Activated CD8-positive, alpha-beta T cell treated with anti-CD3 and anti-CD28 coated beads for 36 hours (primary cell): ENCODE results near the gene GLOD5. TPM values are rescaled to one million over a fixed set of nuclear protein-coding genes. Genes with fewer than 3 reads are reported as not detected.

Experiments used
- ATAC-seq: fragments of 200-7000 bp; cut with Tn5 transposase; one replicate; pipeline ENCODE4 v1.10.0; 2021; ENCODE audit warnings: mild to moderate bottlenecking, moderate library complexity
- CTCF ChIA-PET: fragments of 350-600 bp; sonication (Branson Sonifier 250); formaldehyde crosslinking; loops from one replicate; lab custom pipeline; 2021; ENCODE audit warnings: antibody characterized with exemption; lab: Charles Lee
- POLR2A ChIA-PET: fragments of 350-600 bp; sonication (Branson Sonifier 250); formaldehyde crosslinking; loops from one replicate; lab custom pipeline; 2021; ENCODE audit warnings: antibody characterized with exemption; lab: Charles Lee
- DNase-seq: peaks from one replicate; pipeline ENCODE4 v3.0.0-alpha.2; 2020
- H3K27ac Mint-ChIP-seq: one replicate; pipeline ENCODE4 v1.8.0; 2021; ENCODE audit warnings: mild to moderate bottlenecking, mixed read lengths
- H3K27me3 Mint-ChIP-seq: one replicate; pipeline ENCODE4 v1.8.0; 2021; ENCODE audit warnings: mixed read lengths
- H3K36me3 Mint-ChIP-seq: one replicate; pipeline ENCODE4 v1.8.0; 2021; ENCODE audit warnings: low read depth, mixed read lengths
- H3K4me1 Mint-ChIP-seq: one replicate; pipeline ENCODE4 v1.8.0; 2021; ENCODE audit warnings: low read depth, mixed read lengths
- H3K4me3 Mint-ChIP-seq: one replicate; pipeline ENCODE4 v1.8.0; 2021; ENCODE audit warnings: mild to moderate bottlenecking, moderate library complexity, mixed read lengths
- H3K9me3 Mint-ChIP-seq: one replicate; pipeline ENCODE4 v1.8.0; 2021; ENCODE audit warnings: mixed read lengths
- intact Hi-C: fragments of 100-400 bp; cut with micrococcal nuclease; formaldehyde crosslinking; loops from one replicate; pipeline ENCODE4 v1.10.0; 2022
- total RNA-seq, 2 experiments: library from RNA; stranded (reverse); gene quantifications; one replicate each; pipeline ENCODE4 v1.2.3, GENCODE V29; 2021
- TF ChIP-seq, protein P1 (sequence below): fragments of 200-600 bp; IDR thresholded peaks from one replicate; pipeline ENCODE4 v1.8.0; 2022; ENCODE audit warnings: antibody characterized with exemption, mild to moderate bottlenecking

GLOD5 gene
- total RNA-seq, 2 experiments from 2014 or later = not detected

- ATAC-seq = no peak
These were observed 8.7 kb downstream of the GLOD5 start for GRCh38 chrX:48770296-48770695.

DNA sequence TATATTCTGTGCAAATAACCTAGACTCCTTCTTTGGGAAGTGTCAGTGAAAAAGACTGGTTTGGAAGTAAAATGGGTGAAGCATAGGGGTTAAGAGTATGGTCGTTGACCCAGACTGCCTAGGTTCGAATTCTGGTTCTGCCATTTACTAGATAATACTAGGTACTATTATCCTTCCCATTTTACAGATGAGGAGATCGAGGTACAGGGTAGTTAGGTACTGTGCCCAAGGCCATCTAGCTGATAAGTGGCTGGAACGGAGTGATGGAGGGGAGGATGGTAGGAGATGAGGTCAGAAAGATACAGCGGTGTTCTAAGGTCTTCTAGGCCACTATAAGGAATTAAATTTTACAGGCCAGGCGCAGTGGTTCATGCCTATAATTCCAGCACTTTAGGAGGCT lies 11.1 kb downstream of the GLOD5 start:
- no peak for ATAC-seq
- Mint-ChIP-seq H3K27me3 (no peaks in the 10 kb centered on the region), H3K4me1 (no peaks in the 10 kb centered on the region), H3K36me3 (no peaks in the 10 kb centered on the region), H3K4me3 (no peak overlapping the region), H3K27ac (no peak overlapping the region), H3K9me3 (no peaks in the 10 kb centered on the region)
- TF ChIP-seq, protein P1, sequence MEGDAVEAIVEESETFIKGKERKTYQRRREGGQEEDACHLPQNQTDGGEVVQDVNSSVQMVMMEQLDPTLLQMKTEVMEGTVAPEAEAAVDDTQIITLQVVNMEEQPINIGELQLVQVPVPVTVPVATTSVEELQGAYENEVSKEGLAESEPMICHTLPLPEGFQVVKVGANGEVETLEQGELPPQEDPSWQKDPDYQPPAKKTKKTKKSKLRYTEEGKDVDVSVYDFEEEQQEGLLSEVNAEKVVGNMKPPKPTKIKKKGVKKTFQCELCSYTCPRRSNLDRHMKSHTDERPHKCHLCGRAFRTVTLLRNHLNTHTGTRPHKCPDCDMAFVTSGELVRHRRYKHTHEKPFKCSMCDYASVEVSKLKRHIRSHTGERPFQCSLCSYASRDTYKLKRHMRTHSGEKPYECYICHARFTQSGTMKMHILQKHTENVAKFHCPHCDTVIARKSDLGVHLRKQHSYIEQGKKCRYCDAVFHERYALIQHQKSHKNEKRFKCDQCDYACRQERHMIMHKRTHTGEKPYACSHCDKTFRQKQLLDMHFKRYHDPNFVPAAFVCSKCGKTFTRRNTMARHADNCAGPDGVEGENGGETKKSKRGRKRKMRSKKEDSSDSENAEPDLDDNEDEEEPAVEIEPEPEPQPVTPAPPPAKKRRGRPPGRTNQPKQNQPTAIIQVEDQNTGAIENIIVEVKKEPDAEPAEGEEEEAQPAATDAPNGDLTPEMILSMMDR = no peak
- DNase-seq = no peak
- ChIA-PET POLR2A (no interaction called here), CTCF (no interaction called here)
- intact Hi-C loops = no loop called here

More at GRCh38 chrX:48770296-48770695, 8.7 kb downstream of the GLOD5 start:
- DNase-seq = no peak
- Mint-ChIP-seq H3K9me3 (no peaks in the 10 kb centered on the region), H3K36me3 (no peaks in the 10 kb centered on the region), H3K27ac (no peak overlapping the region), H3K4me1 (no peaks in the 10 kb centered on the region), H3K27me3 (no peaks in the 10 kb centered on the region), H3K4me3 (no peak overlapping the region)
- POLR2A ChIA-PET = no interaction called here
- CTCF ChIA-PET = no interaction called here
- TF ChIP-seq, protein P1 = no peak
- intact Hi-C loops = no loop called here

- Mint-ChIP-seq H3K27ac (no peak overlapping the region), H3K36me3 (no peaks in the 10 kb centered on the region), H3K4me3 (no peak overlapping the region), H3K4me1 (no peaks in the 10 kb centered on the region), H3K9me3 (no peaks in the 10 kb centered on the region), H3K27me3 (no peaks in the 10 kb centered on the region)
- intact Hi-C loops = no loop called here
- POLR2A ChIA-PET = interaction anchor here (0.6 kb wide), 1 partner anchor 118 kb away, joined by 3 read pairs; no protein-coding TSS in a partner anchor
- CTCF ChIA-PET = interaction anchor here (1.7 kb wide), 1 partner anchor 129 kb away, joined by 4 read pairs; no protein-coding TSS in a partner anchor
- DNase-seq (no peak), ATAC-seq (no peak)
- TF ChIP-seq, protein P1 = no peak
These were observed 15.4 kb downstream of the GLOD5 start for GRCh38 chrX:48776818-48777439.

DNA sequence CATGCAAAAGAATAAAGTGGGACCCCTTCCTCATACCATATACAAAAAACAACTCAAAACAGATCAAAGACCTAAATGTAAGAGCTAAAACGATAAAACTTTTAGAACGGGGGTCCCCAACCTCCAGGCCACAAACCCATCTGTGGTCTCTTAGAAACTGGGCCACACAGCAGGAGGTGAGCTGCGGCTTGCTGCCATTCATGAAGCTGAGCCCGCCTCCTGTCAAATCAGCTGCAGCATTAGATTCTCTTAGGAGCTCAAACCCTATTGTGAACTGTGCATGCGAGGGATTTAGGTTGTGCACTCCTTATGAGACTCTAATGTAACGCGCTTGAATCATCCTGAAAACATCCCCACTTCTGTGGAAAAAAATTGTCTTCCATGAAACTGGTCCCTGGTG lies 17.9 kb downstream of the GLOD5 start:
- DNase-seq (no peak), ATAC-seq (no peak)
- ChIA-PET CTCF (no interaction called here), POLR2A (no interaction called here)
- Mint-ChIP-seq H3K36me3 (no peaks in the 10 kb centered on the region), H3K4me1 (no peaks in the 10 kb centered on the region), H3K4me3 (no peak overlapping the region), H3K9me3 (no peaks in the 10 kb centered on the region), H3K27ac (no peak overlapping the region), H3K27me3 (no peaks in the 10 kb centered on the region)
- intact Hi-C loops = no loop called here
- TF ChIP-seq, protein P1 = no peak

DNA sequence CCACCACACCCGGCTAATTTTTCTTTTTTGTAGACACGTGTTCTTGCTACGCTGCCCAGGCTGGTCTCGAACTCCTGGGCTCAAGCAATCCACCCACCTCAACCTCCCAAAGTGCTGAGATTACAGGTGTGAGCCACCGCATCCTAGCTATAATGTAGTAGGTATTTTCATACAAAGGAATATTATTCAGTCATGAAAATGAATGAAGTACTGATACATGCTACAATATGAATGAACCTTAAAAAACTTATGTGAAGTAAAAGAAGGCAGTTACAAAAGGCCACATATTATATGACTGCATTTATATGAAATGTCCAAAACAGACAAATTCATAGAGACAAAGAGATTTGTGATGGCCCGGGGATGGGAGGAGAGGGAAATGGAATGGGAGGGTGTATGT lies 20.2 kb downstream of the GLOD5 start:
- Mint-ChIP-seq H3K9me3 (no peaks in the 10 kb centered on the region), H3K4me1 (no peaks in the 10 kb centered on the region), H3K27ac (no peak overlapping the region), H3K27me3 (no peaks in the 10 kb centered on the region), H3K36me3 (no peaks in the 10 kb centered on the region), H3K4me3 (no peak overlapping the region)
- POLR2A ChIA-PET = interaction anchor here (0.8 kb wide), 1 partner anchor 16 kb away, joined by 3 read pairs; no protein-coding TSS in a partner anchor
- no peak for ATAC-seq
- no peak for DNase-seq
- CTCF ChIA-PET = no interaction called here
- TF ChIP-seq, protein P1 = no peak
- intact Hi-C loops = no loop called here
